ENCODE measurements around the gene TADA2B. TPM values are rescaled to one million over a fixed set of nuclear protein-coding genes. Genes with fewer than 3 reads are reported as not detected.

The TADA2B gene
- total RNA-seq, 4 donors from 2014 or later: 13.3 to 27.3 (median 16.5) TPM

- no peaks in the 10 kb centered on the region for H3K27me3 ChIP-seq
- WGBS, 2 donors: 68 to 72% methylated on average over 5 of the region's 5 CpGs
- H3K4me3 ChIP-seq: no peak overlapping the region
- no peak for DNase-seq (ENCODE audit: low spot score in 2 of 2)
- H3K4me1 ChIP-seq: no peaks in the 10 kb centered on the region
- H3K27ac ChIP-seq: no peak overlapping the region
- H3K36me3 ChIP-seq: peaks cover 0 to 95% (median 13%) of the 10 kb centered on the region in 3 donors
- TF ChIP-seq CTCF (IDR thresholded peaks at IDR 0.05) (no peak), EP300 (IDR thresholded peaks at IDR 0.05) (no peak), POLR2A (IDR thresholded peaks at IDR 0.05) (no peak)
- H3K9me3 ChIP-seq: no peaks in the 10 kb centered on the region
Measured at GRCh38 chr4:7021355-7021754, 21.8 kb upstream of the TADA2B start.

- Histone ChIP-seq H3K9me3 (no peaks in the 10 kb centered on the region), H3K27me3 (no peaks in the 10 kb centered on the region), H3K4me3 (no peak overlapping the region), H3K4me1 (no peaks in the 10 kb centered on the region), H3K27ac (no peak overlapping the region), H3K36me3 (peaks cover 0 to 95% (median 13%) of the 10 kb centered on the region in 3 donors)
- WGBS, 2 donors: 80 to 82% methylated on average over 13 of the region's 13 CpGs
- TF ChIP-seq CTCF (IDR thresholded peaks at IDR 0.05) (no peak), EP300 (IDR thresholded peaks at IDR 0.05) (no peak), POLR2A (IDR thresholded peaks at IDR 0.05) (no peak)
- no peak for DNase-seq (ENCODE audit: low spot score in 2 of 2)
Measured at GRCh38 chr4:7021930-7022664, 21.1 kb upstream of the TADA2B start.

DNA sequence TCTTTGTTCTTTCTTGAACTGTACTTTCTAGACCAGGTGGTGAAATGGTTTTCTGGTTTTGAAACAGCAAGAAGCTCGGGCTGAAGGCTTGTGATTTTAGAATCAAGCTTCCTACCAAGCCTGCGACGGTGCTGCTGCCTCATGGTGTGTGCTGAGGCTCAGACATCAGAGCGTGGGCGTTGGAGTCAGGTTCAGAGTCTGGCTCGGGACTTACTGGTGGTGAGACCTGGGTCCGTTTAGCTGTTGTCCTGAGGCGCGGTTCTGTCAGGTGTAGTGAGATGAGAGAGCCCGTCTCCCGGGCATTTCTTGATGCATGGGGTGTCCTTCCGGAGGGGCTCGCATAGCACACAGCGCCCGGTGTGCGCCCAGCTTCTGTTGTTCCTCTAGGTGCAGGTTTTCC, 19.7 kb upstream of the TADA2B start:
- no peak overlapping the region for H3K4me3 ChIP-seq
- H3K27me3 ChIP-seq: no peaks in the 10 kb centered on the region
- no peak for TF ChIP-seq POLR2A (IDR thresholded peaks at IDR 0.05)
- no peak overlapping the region for H3K27ac ChIP-seq
- peaks cover 0 to 84% (median 13%) of the 10 kb centered on the region in 3 donors for H3K36me3 ChIP-seq
- H3K4me1 ChIP-seq: no peaks in the 10 kb centered on the region
- H3K9me3 ChIP-seq: no peaks in the 10 kb centered on the region
- DNase-seq (ENCODE audit: low spot score in 2 of 2): no peak
- 85 to 86% methylated on average over 16 of the region's 16 CpGs for WGBS, 2 donors

DNA sequence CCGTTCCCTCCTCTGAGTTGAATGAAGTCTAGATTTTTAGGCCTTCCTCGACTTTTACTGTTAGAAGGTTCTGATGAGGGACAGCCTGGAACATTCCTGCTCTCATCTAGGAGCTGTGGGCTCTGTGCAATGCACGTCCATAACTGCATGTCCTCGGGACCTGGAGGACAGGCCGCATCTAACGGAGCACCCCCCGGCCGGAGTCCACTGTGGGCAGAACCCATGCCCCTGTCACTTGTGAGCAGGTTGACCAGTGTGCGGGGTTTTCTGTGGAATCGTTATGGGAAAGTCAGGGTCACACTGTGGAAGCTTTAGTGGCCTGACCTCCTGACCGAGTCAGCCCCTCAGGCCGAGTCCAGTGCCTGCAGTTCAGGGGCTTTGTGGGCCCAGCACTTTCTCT, 19.3 kb upstream of the TADA2B start:
- Histone ChIP-seq H3K36me3 (peaks cover 0 to 85% (median 13%) of the 10 kb centered on the region in 3 donors), H3K4me1 (no peaks in the 10 kb centered on the region), H3K4me3 (no peak overlapping the region), H3K27me3 (no peaks in the 10 kb centered on the region), H3K9me3 (no peaks in the 10 kb centered on the region), H3K27ac (no peak overlapping the region)
- DNase-seq (ENCODE audit: low spot score in 2 of 2): no peak
- no peak for TF ChIP-seq CTCF (IDR thresholded peaks at IDR 0.05)
- TF ChIP-seq EP300 (IDR thresholded peaks at IDR 0.05): no peak
- no peak for TF ChIP-seq POLR2A (IDR thresholded peaks at IDR 0.05)
- 74 to 88% methylated on average over 10 to 12 of the region's 12 CpGs for WGBS, 2 donors

DNA sequence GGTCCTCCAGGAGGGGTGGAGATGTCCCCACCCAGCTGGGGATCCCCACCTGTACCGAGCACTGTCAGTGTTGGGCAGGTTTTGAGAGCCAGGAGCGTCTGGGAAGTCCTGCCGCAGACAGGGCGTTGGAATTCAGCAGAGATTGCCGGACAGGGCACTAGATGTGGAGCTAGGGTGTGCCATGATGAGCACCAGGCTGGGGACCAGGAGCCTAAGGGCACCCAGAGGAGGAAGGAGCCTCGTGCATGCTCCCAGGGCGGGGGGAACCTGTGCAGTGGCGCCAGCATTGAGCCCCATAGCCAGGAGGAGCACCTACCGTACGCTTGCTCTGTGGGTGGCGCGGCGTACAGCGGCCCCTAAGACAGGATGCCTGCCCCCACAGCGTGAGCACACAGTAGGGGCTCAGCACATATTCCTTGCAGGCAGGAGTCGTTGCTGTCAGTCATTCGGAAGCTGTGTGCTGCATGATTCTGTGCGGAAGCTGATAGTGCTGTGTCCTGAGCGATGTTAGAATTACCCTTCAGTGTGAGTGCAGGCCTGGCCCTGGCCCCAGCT, 18.8 kb upstream of the TADA2B start:
- DNase-seq (ENCODE audit: low spot score in 2 of 2): no peak
- Histone ChIP-seq H3K4me3 (no peak overlapping the region), H3K9me3 (no peaks in the 10 kb centered on the region), H3K27me3 (no peaks in the 10 kb centered on the region), H3K4me1 (no peaks in the 10 kb centered on the region), H3K27ac (no peak overlapping the region), H3K36me3 (peaks cover 0 to 85% (median 13%) of the 10 kb centered on the region in 3 donors)
- 92 to 93% methylated on average over 19 of the region's 19 CpGs for WGBS, 2 donors
- TF ChIP-seq POLR2A (IDR thresholded peaks at IDR 0.05) (no peak), CTCF (IDR thresholded peaks at IDR 0.05) (no peak), EP300 (IDR thresholded peaks at IDR 0.05) (no peak)
